Naive thymus-derived CD8-positive, alpha-beta T cell (primary cell): Measurements from ENCODE around the gene WARS2. TPM values are rescaled to one million over a fixed set of nuclear protein-coding genes. Genes with fewer than 3 reads are reported as not detected.
A peak's percentile ranks its signal among the peaks of the same experiment; 100 is the strongest.

Experiments used
- ATAC-seq, 2 donors: fragments of 150-1000 bp; cut with Tn5 transposase in 1 of 2; sonication (Bioruptor Pico), chemical (Tn5 transposase) in 1 of 2; 1 replicate in 1 of 2; 2 replicates in 1 of 2; pipeline ENCODE4 v1.10.0; 2021; ENCODE audit warnings: mild to moderate bottlenecking in 2 of 2, moderate library complexity in 2 of 2
- POLR2A ChIA-PET: fragments of 350-600 bp; sonication (Branson Sonifier 250); formaldehyde crosslinking; loops from one replicate; lab custom pipeline; 2021; ENCODE audit warnings: antibody characterized with exemption; lab: Charles Lee
- DNase-seq, 10 donors: peaks; one replicate each; pipeline versions ENCODE4 v3.0.0 to v3.0.0-alpha.2; 2020 to 2022
- H3K27ac Mint-ChIP-seq, 10 donors: one replicate each; pipeline ENCODE4 v1.8.0; 2020 to 2022; ENCODE audit warnings: mild to moderate bottlenecking in 10 of 10, mixed read lengths in 10 of 10, moderate library complexity in 4 of 10, inconsistent platforms in 1 of 10
- H3K27me3 Mint-ChIP-seq, 5 donors: one replicate each; pipeline ENCODE4 v1.8.0; 2021 to 2022; ENCODE audit warnings: mixed read lengths in 5 of 5
- H3K36me3 Mint-ChIP-seq, 3 donors: one replicate each; pipeline ENCODE4 v1.8.0; 2020 to 2022; ENCODE audit warnings: mixed read lengths in 3 of 3, mild to moderate bottlenecking in 2 of 3, inconsistent platforms in 1 of 3
- H3K4me1 Mint-ChIP-seq, 4 donors: one replicate each; pipeline ENCODE4 v1.8.0; 2021 to 2022; ENCODE audit warnings: mixed read lengths in 4 of 4
- H3K4me3 Mint-ChIP-seq, 10 donors: one replicate each; pipeline ENCODE4 v1.8.0; 2020 to 2022; ENCODE audit warnings: mild to moderate bottlenecking in 10 of 10, mixed read lengths in 10 of 10, moderate library complexity in 6 of 10, inconsistent platforms in 1 of 10
- H3K9me3 Mint-ChIP-seq, 9 donors: one replicate each; pipeline ENCODE4 v1.8.0; 2020 to 2022; ENCODE audit warnings: mixed read lengths in 9 of 9, mild to moderate bottlenecking in 3 of 9, inconsistent platforms in 1 of 9, moderate library complexity in 1 of 9
- polyA plus RNA-seq, 3 donors: library from polyadenylated mRNA; unstranded; fragments of 300-500 nt; fragmentation: Illumina TruSeq; gene quantifications; one replicate each; pipeline ENCODE4 v1.2.3, GENCODE V29; 2021
- total RNA-seq, 8 experiments: library from RNA in 2 of 8; stranded (reverse) in 2 of 8; gene quantifications; one replicate each; pipeline ENCODE4 v1.2.3 and lab custom pipeline; 2021 to 2026

Gene WARS2
- total and polyA plus RNA-seq, 5 experiments from 2014 or later, result 8.4 to 15.6 (median 9.7) TPM

DNA sequence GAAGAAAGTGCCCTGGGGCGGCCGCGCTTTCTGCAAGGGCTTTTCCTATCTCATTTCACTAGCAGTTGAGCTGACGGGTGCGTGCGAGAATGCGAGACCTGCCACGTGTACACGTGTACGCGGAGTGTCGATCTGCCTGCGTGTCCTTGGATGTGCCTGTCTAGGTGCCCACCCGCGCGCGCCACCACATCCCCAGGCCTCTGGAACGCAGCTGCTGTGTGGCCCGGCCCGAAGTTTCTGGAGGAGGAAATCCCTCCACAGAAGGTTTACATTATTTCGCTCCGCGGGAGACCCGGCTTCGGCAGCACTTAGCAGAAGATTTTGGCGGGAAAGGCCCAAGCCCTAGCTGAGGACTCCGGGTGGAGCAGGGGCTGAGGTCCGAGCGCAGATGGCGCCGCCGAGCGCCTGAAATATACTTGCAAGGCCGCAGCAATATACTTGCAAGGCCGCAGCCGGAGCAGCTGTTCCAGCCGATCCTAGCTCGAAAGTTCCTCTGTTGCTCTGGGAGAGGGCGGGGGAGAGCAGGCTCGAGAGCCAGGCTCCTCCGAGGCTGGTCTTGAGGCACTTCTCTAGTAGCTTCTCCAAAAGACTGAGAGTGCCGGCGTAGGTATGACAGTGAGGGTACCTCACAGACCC lies 156.2 kb downstream of the WARS2 start:
- Mint-ChIP-seq H3K4me3 (peak overlapping the region in 8 of 10 donors; percentile 20 to 82 (median 72)), H3K4me1 (peaks cover 24 to 48% (median 41%) of the 10 kb centered on the region in 4 donors), H3K9me3 (peaks cover 0 to 32% (median 7%) of the 10 kb centered on the region in 9 donors)

DNA sequence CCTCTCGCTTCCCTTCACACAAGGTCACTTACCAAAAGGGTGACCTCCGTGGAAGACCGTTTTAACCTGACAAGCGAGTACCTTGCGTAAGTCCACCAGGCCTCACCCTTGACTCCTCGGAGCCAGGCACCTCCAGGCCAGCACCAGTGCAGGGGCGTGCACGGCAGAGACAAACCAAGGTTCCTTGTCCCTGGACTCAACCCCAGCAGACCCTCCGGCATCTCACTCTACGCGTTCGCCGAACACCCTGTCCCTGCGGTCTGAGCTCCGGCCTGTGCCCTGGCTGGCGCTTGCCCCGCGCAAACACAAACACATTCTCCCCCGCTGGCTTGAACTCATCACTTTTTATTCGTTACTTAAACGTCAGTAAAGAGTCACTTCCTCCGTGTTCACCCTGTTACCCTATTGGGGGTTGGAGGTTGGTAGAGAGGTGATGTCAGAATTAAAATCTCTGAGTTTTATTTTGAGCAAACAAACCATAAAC lies 156.9 kb downstream of the WARS2 start:
- peaks cover 0 to 33% (median 7%) of the 10 kb centered on the region in 9 donors for H3K9me3 Mint-ChIP-seq
- POLR2A ChIA-PET, result no interaction called here
- peaks cover 24 to 48% (median 43%) of the 10 kb centered on the region in 4 donors for H3K4me1 Mint-ChIP-seq
- H3K27ac Mint-ChIP-seq, result no peak overlapping the region
- ATAC-seq, result no peak
- H3K27me3 Mint-ChIP-seq, result peaks cover 59 to 100% (median 81%) of the 10 kb centered on the region in 5 donors
- peak overlapping the region in 4 of 10 donors; percentile 8 to 79 (median 47) for H3K4me3 Mint-ChIP-seq
- peaks cover 0 to 28% (median 7%) of the 10 kb centered on the region in 3 donors for H3K36me3 Mint-ChIP-seq
- DNase-seq, result no peak

More for the DNA sequence above, 156.2 kb downstream of the WARS2 start:
- Mint-ChIP-seq H3K27me3 (peaks cover 60 to 100% (median 81%) of the 10 kb centered on the region in 5 donors), H3K27ac (peak overlapping the region in 1 of 10 donors; percentile 81), H3K36me3 (peaks cover 0 to 28% (median 8%) of the 10 kb centered on the region in 3 donors)
- no peak for DNase-seq
- POLR2A ChIA-PET, result no interaction called here
- no peak for ATAC-seq

DNA sequence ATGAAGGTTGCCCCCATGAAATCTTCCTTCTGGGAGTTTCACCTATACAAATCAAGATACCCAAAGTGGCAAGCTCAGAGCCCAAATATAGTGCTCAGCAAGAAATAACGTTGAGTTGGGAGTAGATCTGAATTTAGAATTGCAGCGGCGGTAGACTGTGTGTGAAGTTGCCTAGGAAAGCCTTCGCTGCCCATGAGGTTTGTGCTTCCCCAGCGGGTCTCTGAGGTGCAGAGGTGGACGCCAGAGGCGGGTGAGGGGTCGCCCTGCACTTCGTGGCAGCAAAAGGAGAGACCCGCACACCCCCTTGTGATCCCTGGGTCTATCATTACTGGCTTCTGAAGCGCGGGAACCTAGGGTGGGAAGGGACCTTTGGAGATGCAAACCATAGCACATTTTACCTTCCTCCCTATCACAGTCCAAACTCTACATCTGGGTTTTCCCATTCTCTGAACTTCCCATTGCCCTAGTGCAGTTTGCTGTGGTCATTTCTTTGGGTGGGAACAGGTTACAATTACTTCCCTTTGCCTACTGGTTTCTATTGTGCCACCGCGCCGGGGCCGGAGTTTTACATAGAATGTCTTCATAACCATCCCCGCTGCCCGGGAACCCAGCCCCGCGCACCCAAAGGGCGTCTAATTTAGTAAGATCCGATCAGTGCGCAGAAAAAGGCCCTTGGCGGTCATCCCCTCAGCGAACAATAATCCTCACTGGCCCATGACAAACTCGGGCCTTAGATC lies 157.5 kb downstream of the WARS2 start:
- H3K27ac Mint-ChIP-seq, result peak overlapping the region in 1 of 10 donors; percentile 13
- H3K9me3 Mint-ChIP-seq, result peaks cover 0 to 33% (median 7%) of the 10 kb centered on the region in 9 donors
- peak overlapping the region in 3 of 10 donors; percentile 8 to 36 (median 23) for H3K4me3 Mint-ChIP-seq
- peaks cover 0 to 28% (median 6%) of the 10 kb centered on the region in 3 donors for H3K36me3 Mint-ChIP-seq
- peaks cover 62 to 100% (median 80%) of the 10 kb centered on the region in 5 donors for H3K27me3 Mint-ChIP-seq
- ATAC-seq (no peak), DNase-seq (no peak)
- POLR2A ChIA-PET, result no interaction called here
- peaks cover 20 to 45% (median 41%) of the 10 kb centered on the region in 4 donors for H3K4me1 Mint-ChIP-seq

DNA sequence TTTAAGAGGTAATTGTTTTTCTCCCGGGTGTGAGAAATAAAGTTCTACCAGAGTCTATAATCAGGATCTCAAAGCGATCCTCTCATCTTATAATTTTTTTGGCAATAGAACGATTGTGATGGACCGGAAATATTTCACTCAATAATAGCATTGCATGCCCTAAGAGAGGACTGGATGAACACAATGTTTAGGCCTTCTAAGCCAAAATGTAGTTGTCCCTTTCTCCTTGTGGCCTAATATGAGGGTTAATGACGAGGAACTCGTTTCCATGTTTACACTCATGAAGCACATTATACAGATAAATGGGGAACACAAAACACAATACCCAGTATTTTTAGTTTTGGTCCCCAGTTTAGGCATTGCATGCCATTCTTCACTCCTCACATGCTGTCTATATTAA lies 158.2 kb downstream of the WARS2 start:
- Mint-ChIP-seq H3K4me1 (peaks cover 18 to 45% (median 38%) of the 10 kb centered on the region in 4 donors), H3K9me3 (peaks cover 0 to 33% (median 7%) of the 10 kb centered on the region in 9 donors), H3K36me3 (peaks cover 0 to 28% (median 5%) of the 10 kb centered on the region in 3 donors), H3K27me3 (peaks cover 66 to 100% (median 84%) of the 10 kb centered on the region in 5 donors), H3K27ac (no peak overlapping the region), H3K4me3 (no peak overlapping the region)
- POLR2A ChIA-PET, result no interaction called here
- DNase-seq (no peak), ATAC-seq (no peak)

DNA sequence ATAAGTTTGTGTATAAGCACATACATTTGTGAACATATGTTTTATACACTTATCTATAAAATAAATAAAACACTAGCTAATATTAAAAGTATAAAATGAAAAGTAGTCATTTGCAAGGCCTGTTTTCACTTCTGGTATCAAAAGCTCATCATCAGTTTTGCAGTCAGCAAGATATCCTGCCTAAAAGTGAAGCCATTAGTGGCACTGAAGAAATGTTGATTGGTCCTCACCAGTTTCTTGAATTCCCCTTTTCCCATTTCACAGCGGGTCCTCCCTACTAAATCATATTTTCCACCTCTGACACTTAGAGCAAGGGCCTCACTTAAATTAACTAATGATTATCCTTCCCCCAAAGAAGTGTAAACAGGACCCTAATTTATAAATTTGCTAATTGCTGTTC lies 159.0 kb downstream of the WARS2 start:
- Mint-ChIP-seq H3K36me3 (peaks cover 0 to 22% (median 3%) of the 10 kb centered on the region in 3 donors), H3K27me3 (peaks cover 63 to 98% (median 77%) of the 10 kb centered on the region in 5 donors), H3K9me3 (peaks cover 0 to 33% (median 7%) of the 10 kb centered on the region in 9 donors), H3K4me1 (peaks cover 14 to 37% (median 30%) of the 10 kb centered on the region in 4 donors), H3K27ac (no peak overlapping the region), H3K4me3 (no peak overlapping the region)
- no peak for DNase-seq
- POLR2A ChIA-PET, result no interaction called here
- ATAC-seq, result no peak

Other genes with a start within 250 kb of the WARS2 start
- gene TBX15, start 152.3 kb downstream of the WARS2 start, total RNA-seq, result not detected
- not detected for gene TBX15, start 152.3 kb downstream of the WARS2 start, polyA plus RNA-seq
- gene HAO2, start 228.1 kb upstream of the WARS2 start, total RNA-seq, result not detected
- not detected for gene HAO2, start 228.1 kb upstream of the WARS2 start, polyA plus RNA-seq